Coronary artery (tissue), 2 donors: Measurements from ENCODE around the gene REXO1.

Experiments used
- DNase-seq: peaks from one replicate; pipeline ENCODE4 v3.0.0-alpha.2; 2017; ENCODE audit warnings: low spot score
- H3K27ac ChIP-seq, 2 donors: fragments of 200-600 bp; sonication (generic); one replicate each; pipeline ENCODE4 v1.5.1; 2016 to 2019
- H3K4me3 ChIP-seq: fragments of 200-600 bp; sonication (generic); 2 replicates; pipeline ENCODE4 v1.5.1; 2016; ENCODE audit warnings: mild to moderate bottlenecking, moderate library complexity
- TF ChIP-seq, protein P1 (sequence below): fragments of 200-600 bp; sonication (generic); IDR thresholded peaks from one replicate; pipeline ENCODE4 v1.5.1; 2019; ENCODE audit warnings: antibody characterized with exemption

REXO1 gene

GRCh38 chr19:1829958-1830357 lies 18.3 kb downstream of the REXO1 start:
- TF ChIP-seq, protein P1, sequence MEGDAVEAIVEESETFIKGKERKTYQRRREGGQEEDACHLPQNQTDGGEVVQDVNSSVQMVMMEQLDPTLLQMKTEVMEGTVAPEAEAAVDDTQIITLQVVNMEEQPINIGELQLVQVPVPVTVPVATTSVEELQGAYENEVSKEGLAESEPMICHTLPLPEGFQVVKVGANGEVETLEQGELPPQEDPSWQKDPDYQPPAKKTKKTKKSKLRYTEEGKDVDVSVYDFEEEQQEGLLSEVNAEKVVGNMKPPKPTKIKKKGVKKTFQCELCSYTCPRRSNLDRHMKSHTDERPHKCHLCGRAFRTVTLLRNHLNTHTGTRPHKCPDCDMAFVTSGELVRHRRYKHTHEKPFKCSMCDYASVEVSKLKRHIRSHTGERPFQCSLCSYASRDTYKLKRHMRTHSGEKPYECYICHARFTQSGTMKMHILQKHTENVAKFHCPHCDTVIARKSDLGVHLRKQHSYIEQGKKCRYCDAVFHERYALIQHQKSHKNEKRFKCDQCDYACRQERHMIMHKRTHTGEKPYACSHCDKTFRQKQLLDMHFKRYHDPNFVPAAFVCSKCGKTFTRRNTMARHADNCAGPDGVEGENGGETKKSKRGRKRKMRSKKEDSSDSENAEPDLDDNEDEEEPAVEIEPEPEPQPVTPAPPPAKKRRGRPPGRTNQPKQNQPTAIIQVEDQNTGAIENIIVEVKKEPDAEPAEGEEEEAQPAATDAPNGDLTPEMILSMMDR: no peak
- DNase-seq: no peak
- Histone ChIP-seq H3K4me3 (no peak overlapping the region), H3K27ac (no peak overlapping the region)

GRCh38 chr19:1828279-1829238 lies 19.7 kb downstream of the REXO1 start:
- Histone ChIP-seq H3K27ac (no peak overlapping the region), H3K4me3 (no peak overlapping the region)
- TF ChIP-seq, protein P1: no peak

DNA sequence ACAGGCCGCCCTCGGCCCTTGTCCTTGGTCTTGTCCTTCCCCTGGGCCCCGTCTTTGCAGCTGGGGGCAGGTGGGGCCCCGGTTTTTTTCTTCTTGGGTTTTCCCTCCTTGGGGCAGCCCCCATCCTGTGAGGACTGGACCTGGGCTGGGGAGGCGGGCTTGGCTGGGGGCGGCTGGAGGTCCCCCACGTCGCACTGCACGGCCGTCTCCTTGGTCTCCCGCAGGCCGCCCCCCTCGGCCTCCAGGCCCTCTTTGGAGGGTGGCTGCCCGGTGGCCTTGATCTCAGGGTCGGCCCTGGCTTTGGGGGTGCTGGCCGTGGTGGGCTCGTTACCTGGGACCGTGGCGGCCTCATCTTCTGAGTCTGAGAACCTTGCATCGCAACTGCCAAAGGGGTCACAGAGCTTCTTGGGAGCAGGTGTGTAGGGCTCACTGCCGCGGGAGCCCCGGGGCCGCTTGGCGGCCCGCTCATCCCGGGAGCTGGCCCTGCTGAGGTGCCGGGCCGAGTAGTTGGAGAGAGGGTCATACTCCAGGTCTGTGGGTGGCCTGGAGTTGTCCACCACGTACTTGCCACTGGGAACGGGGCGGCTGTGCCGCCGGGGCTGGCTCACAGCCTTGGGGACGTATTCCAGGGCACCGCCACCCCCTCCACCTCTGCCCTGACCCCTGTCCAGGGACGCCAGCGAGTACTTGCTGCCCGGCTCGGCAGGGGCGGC lies 20.6 kb downstream of the REXO1 start:
- no peak overlapping the region for H3K4me3 ChIP-seq
- H3K27ac ChIP-seq: no peak overlapping the region
- DNase-seq: no peak

More at GRCh38 chr19:1828279-1829238, 19.7 kb downstream of the REXO1 start:
- no peak for DNase-seq

DNA sequence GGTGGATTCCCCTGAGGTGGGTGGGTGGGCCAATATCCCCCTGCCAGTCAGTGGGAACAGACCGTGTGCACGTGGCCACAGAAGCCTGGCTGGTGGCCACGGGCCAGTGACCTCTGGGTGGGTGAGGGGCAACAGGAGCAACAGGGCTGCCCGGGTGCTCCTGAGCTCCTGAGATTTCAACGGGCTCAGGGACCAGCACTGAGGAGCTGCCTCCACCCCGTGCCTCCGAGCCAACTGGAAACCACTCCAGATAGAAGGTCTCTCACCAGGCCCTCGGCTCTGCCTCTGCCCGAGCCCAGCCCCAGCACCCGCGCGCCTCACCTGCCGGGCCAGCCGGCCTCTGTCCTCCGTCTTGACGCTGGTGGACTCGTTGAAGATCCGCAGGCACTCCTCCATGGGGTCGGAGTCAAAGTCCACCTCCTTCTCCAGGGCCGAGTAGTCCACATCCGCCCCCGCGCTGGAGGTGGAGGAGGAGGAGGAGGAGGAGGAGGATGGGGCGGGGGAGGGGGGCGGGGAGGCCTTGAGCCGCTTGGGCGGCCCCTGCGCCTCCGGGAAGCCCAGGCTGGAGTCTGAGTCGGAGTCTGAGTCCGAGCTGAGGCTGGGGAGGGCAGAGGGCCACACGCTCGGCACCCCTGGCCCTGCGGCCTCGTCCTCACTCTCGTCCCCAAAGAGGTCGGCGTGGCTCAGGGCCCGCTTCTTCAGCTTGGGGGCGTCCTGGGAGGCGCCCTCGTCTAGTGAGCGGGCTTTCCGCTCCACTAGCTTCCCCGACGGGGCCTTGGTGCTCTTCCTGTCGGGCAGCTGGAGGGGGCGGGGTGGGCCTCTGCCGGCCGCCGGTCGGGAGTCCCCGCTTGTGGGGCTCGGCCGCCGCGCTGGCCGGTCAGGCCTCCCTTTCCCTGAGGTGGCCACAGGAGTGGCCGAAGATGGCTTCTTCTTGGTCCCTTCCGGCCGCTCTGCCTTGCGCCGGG lies 21.4 kb downstream of the REXO1 start:
- TF ChIP-seq, protein P1: no peak

More for the DNA sequence above, 20.6 kb downstream of the REXO1 start:
- TF ChIP-seq, protein P1: no peak

GRCh38 chr19:1825909-1826556 lies 22.2 kb downstream of the REXO1 start:
- DNase-seq: no peak
- Histone ChIP-seq H3K27ac (no peak overlapping the region), H3K4me3 (no peak overlapping the region)
- TF ChIP-seq, protein P1: peak; percentile 75

More for the DNA sequence above, 21.4 kb downstream of the REXO1 start:
- DNase-seq: no peak
- Histone ChIP-seq H3K27ac (no peak overlapping the region), H3K4me3 (no peak overlapping the region)

DNA sequence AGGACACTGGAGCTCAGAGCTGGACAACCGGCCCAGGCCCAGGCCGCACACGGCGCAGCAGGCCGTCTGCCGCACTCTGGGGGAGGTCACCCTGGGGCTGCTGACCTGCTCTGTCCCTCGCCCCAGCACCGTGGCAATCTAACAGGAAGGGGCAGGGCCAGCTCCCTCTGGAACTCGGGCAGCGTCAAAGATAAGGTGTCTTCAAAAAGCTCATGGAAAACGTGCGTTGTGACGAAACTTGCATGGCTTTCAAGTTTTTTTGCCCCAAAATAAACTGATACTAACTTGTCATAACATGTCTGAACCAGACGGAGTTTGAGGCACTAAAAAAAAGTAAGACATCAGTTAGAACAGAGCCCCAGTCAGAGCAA lies 24.0 kb downstream of the REXO1 start:
- Histone ChIP-seq H3K27ac (no peak overlapping the region), H3K4me3 (no peak overlapping the region)
- no peak for DNase-seq
- TF ChIP-seq, protein P1: no peak
